Right cardiac atrium (tissue), 5 donors: ENCODE data around the gene TMEM174. TPM values are rescaled to one million over a fixed set of nuclear protein-coding genes. Genes with fewer than 3 reads are reported as not detected.
A peak's percentile ranks its signal among the peaks of the same experiment; 100 is the strongest.

Experiments
- ATAC-seq, 2 donors: fragments of 200-7000 bp; cut with Tn5 transposase; one replicate each; pipeline versions ENCODE4 v1.8.0 to v1.9.1; 2020; ENCODE audit warnings: moderate library complexity in 2 of 2, mild to moderate bottlenecking in 1 of 2
- DNase-seq, 3 donors: peaks; one replicate each; pipeline ENCODE4 v3.0.0-alpha.2; 2020
- H3K27ac ChIP-seq: one replicate; pipeline ENCODE4 v1.5.1; 2013; ENCODE audit warnings: mild to moderate bottlenecking, low read length, control low read depth, moderate library complexity
- H3K27me3 ChIP-seq: one replicate; pipeline ENCODE4 v1.6.1; 2013; ENCODE audit not compliant: control insufficient read depth, insufficient read depth
- H3K4me1 ChIP-seq: one replicate; pipeline ENCODE4 v1.6.1; 2013; ENCODE audit warnings: low read length; ENCODE audit not compliant: control insufficient read depth, insufficient read depth
- H3K4me3 ChIP-seq: one replicate; pipeline ENCODE4 v1.5.1; 2013; ENCODE audit warnings: low read length, control low read depth
- H3K9me3 ChIP-seq: one replicate; pipeline ENCODE4 v1.6.1; 2013; ENCODE audit warnings: low read length; ENCODE audit not compliant: control insufficient read depth
- WGBS: extraction: QIAGEN DNeasy Blood & Tissue Kit; methylation state at CpG from one replicate; pipeline ENCODE4 v1.1.7; 2013; 5-methylcytosine and 5-hydroxymethylcytosine counted together
- intact Hi-C, 4 donors: fragments of 100-400 bp; cut with DNase I; formaldehyde crosslinking; loops; one replicate each; pipeline versions ENCODE4 v1.11.0 to v1.14.0; 2022 to 2023
- long read RNA-seq, 4 donors: library from polyadenylated mRNA; unstranded; transcript quantifications; one replicate each; pipeline ENCODE4 v2.0.0, GENCODE V29; 2020 to 2021
- polyA plus RNA-seq: library from polyadenylated mRNA; stranded (reverse); fragments of 200-250 nt; gene quantifications from one replicate; pipeline ENCODE4 v1.2.3, GENCODE V29; 2013
- total RNA-seq, 4 donors: library from RNA; stranded (reverse); fragmentation: NEBNext Ultra II Directional; extraction: Animal tissue kit (Norgen Biotek cat#: 25700); gene quantifications; one replicate each; pipeline ENCODE4 v1.2.1, GENCODE V29; 2021
- donor health status: healthy with polysubstance abuse.
- donor health status: DM: no; HTN: yes; CAD: no.
- donor health status: DM: no; HTN: no; CAD: no.
- donor health status: DM: no; HTN: yes; CAD: no; lungs with severe emphysema.
- donor health status: DM: yes; HTN: yes; CAD: no.

The TMEM174 gene
- total RNA-seq (not detected), polyA plus RNA-seq (not detected)
- long read RNA-seq, donor 1 = 0 reads
- long read RNA-seq, donor 2 = 0 reads
- long read RNA-seq, donor 3 = 0 reads
- long read RNA-seq, donor 4 = 0 reads

- 80% methylated on average over 5 of the region's 5 CpGs for WGBS
- intact Hi-C loops = no loop called here
- H3K27me3 ChIP-seq = no peaks in the 10 kb centered on the region
These were observed at the start of gene TMEM174 for GRCh38 chr5:73172951-73173350. TSS of gene TMEM174 (plus strand) at chr5:73173193. CDS start at chr5:73173244, 51 bp downstream.

GRCh38 chr5:73125289-73125688 is 47.7 kb upstream of the TMEM174 start:
- intact Hi-C loops = no loop called here
- Histone ChIP-seq H3K27me3 (no peaks in the 10 kb centered on the region), H3K9me3 (no peaks in the 10 kb centered on the region), H3K4me1 (no peaks in the 10 kb centered on the region), H3K4me3 (no peak overlapping the region), H3K27ac (no peak overlapping the region)
- DNase-seq = no peak
- no peak for ATAC-seq
- WGBS = 79% methylated on average over 4 of the region's 4 CpGs

More at GRCh38 chr5:73172951-73173350, at the start of gene TMEM174:
- no peak within 1 kb of the TSS for H3K27ac ChIP-seq
- no peaks in the 10 kb centered on the region for H3K4me1 ChIP-seq
- DNase-seq (no peak), ATAC-seq (no peak)
- H3K9me3 ChIP-seq = no peaks in the 10 kb centered on the region
- no peak within 1 kb of the TSS for H3K4me3 ChIP-seq

GRCh38 chr5:73126381-73126780 is 46.6 kb upstream of the TMEM174 start:
- H3K9me3 ChIP-seq = no peaks in the 10 kb centered on the region
- H3K4me3 ChIP-seq = no peak overlapping the region
- 68% methylated on average over 4 of the region's 4 CpGs for WGBS
- DNase-seq (peak in 1 of 3 donors; percentile 53), ATAC-seq (peak in 1 of 2 donors; percentile 45)
- H3K4me1 ChIP-seq = no peaks in the 10 kb centered on the region
- H3K27me3 ChIP-seq = no peaks in the 10 kb centered on the region
- H3K27ac ChIP-seq = no peak overlapping the region
- intact Hi-C loops = no loop called here

- Histone ChIP-seq H3K27ac (no peak overlapping the region), H3K4me1 (no peaks in the 10 kb centered on the region), H3K9me3 (no peaks in the 10 kb centered on the region), H3K4me3 (no peak overlapping the region), H3K27me3 (no peaks in the 10 kb centered on the region)
- intact Hi-C loops = no loop called here
- DNase-seq = no peak
- 62% methylated on average over 1 of the region's 1 CpG for WGBS
- no peak for ATAC-seq
These were observed 46.0 kb upstream of the TMEM174 start for GRCh38 chr5:73126957-73127356.

GRCh38 chr5:73129143-73129542 is 43.9 kb upstream of the TMEM174 start:
- Histone ChIP-seq H3K9me3 (no peaks in the 10 kb centered on the region), H3K27me3 (no peaks in the 10 kb centered on the region), H3K4me1 (no peaks in the 10 kb centered on the region), H3K4me3 (no peak overlapping the region), H3K27ac (no peak overlapping the region)
- intact Hi-C loops = no loop called here
- no peak for DNase-seq
- 86% methylated on average over 5 of the region's 5 CpGs for WGBS
- no peak for ATAC-seq

GRCh38 chr5:73130811-73131210 is 42.2 kb upstream of the TMEM174 start:
- Histone ChIP-seq H3K9me3 (no peaks in the 10 kb centered on the region), H3K4me3 (no peak overlapping the region), H3K27me3 (no peaks in the 10 kb centered on the region), H3K4me1 (no peaks in the 10 kb centered on the region), H3K27ac (no peak overlapping the region)
- no peak for DNase-seq
- 62% methylated on average over 1 of the region's 1 CpG for WGBS
- ATAC-seq = no peak
- intact Hi-C loops = no loop called here

GRCh38 chr5:73131711-73132425 is 41.1 kb upstream of the TMEM174 start:
- Histone ChIP-seq H3K27ac (no peak overlapping the region), H3K4me3 (no peak overlapping the region), H3K4me1 (no peaks in the 10 kb centered on the region), H3K9me3 (no peaks in the 10 kb centered on the region), H3K27me3 (no peaks in the 10 kb centered on the region)
- 73% methylated on average over 3 of the region's 3 CpGs for WGBS
- no peak for ATAC-seq
- DNase-seq = no peak
- intact Hi-C loops = no loop called here

GRCh38 chr5:73132759-73133158 is 40.2 kb upstream of the TMEM174 start:
- DNase-seq = no peak
- no peaks in the 10 kb centered on the region for H3K4me1 ChIP-seq
- ATAC-seq = no peak
- no peak overlapping the region for H3K27ac ChIP-seq
- no peaks in the 10 kb centered on the region for H3K27me3 ChIP-seq
- no peaks in the 10 kb centered on the region for H3K9me3 ChIP-seq
- intact Hi-C loops = no loop called here
- H3K4me3 ChIP-seq = no peak overlapping the region
- 83% methylated on average over 2 of the region's 2 CpGs for WGBS

- 85% methylated on average over 3 of the region's 3 CpGs for WGBS
- no peaks in the 10 kb centered on the region for H3K9me3 ChIP-seq
- no peaks in the 10 kb centered on the region for H3K27me3 ChIP-seq
- ATAC-seq (no peak), DNase-seq (no peak)
- intact Hi-C loops = no loop called here
- H3K4me1 ChIP-seq = no peaks in the 10 kb centered on the region
- no peak overlapping the region for H3K27ac ChIP-seq
- no peak overlapping the region for H3K4me3 ChIP-seq
These were observed 38.0 kb upstream of the TMEM174 start for GRCh38 chr5:73135021-73135420.

- H3K4me3 ChIP-seq = no peak overlapping the region
These were observed 37.5 kb upstream of the TMEM174 start for GRCh38 chr5:73135429-73136054.

GRCh38 chr5:73136055-73136562 is 36.9 kb upstream of the TMEM174 start:
- WGBS = 24% methylated on average over 15 of the region's 15 CpGs
- peak in 1 of 2 donors; percentile 40 for ATAC-seq
- intact Hi-C loops = no loop called here

More at GRCh38 chr5:73135429-73136054, 37.5 kb upstream of the TMEM174 start:
- no peak overlapping the region for H3K27ac ChIP-seq
- H3K9me3 ChIP-seq = no peaks in the 10 kb centered on the region
- WGBS = 60% methylated on average over 6 of the region's 6 CpGs
- DNase-seq (no peak), ATAC-seq (no peak)
- no peaks in the 10 kb centered on the region for H3K27me3 ChIP-seq
- intact Hi-C loops = no loop called here
- H3K4me1 ChIP-seq = no peaks in the 10 kb centered on the region

More at GRCh38 chr5:73136055-73136562, 36.9 kb upstream of the TMEM174 start:
- H3K4me1 ChIP-seq = no peaks in the 10 kb centered on the region
- no peak for DNase-seq
- H3K27ac ChIP-seq = no peak overlapping the region
- no peak overlapping the region for H3K4me3 ChIP-seq
- no peaks in the 10 kb centered on the region for H3K27me3 ChIP-seq
- no peaks in the 10 kb centered on the region for H3K9me3 ChIP-seq
